A549 treated with dexamethasone at 1 μM for 4 hours (cell line): Measurements from ENCODE around the gene DUSP7. TPM values are rescaled to one million over a fixed set of nuclear protein-coding genes. Genes with fewer than 3 reads are reported as not detected.

Experiments
- total RNA-seq: library from RNA; stranded (reverse); fragments of 200-300 nt; extraction: Qiagen RNA extraction; gene quantifications from 5 replicates; pipeline ENCODE4 v1.2.3, GENCODE V29; 2022

DUSP7 gene, protein sequence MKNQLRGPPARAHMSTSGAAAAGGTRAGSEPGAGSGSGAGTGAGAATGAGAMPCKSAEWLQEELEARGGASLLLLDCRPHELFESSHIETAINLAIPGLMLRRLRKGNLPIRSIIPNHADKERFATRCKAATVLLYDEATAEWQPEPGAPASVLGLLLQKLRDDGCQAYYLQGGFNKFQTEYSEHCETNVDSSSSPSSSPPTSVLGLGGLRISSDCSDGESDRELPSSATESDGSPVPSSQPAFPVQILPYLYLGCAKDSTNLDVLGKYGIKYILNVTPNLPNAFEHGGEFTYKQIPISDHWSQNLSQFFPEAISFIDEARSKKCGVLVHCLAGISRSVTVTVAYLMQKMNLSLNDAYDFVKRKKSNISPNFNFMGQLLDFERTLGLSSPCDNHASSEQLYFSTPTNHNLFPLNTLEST
- total RNA-seq, result 18.8 to 25.6 TPM (median 23.9 TPM) in 5 replicates

DNA sequence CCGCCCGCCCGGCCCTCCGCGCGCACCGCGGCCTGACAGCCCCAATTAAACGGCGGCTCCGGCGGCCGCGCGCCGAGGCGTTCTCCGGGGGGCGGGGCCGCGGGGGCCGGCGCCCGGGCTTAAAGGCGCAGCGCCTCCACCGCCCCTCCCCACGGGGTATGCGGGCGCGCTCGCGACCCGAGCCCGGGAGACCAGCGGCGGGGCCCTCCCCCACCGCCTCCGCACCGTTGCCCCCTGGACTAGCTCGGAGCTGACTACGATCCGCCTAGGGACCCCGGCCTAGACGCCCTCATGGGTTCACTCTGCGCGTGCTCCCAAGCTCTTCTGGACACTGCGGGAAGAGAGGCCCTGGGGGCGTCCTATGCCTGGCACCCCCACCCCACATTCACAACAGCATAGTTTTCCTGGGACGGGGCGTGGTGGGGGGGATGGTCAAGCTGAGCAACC is at the start of gene DUSP7:
TSS of gene DUSP7 (minus strand) at position 51 of the 447 bp plus-strand sequence. CDS start 205 bp downstream, outside the sequence.

Other genes starting within 250 kb of the DUSP7 start
- gene IQCF2, start 195.0 kb downstream of the DUSP7 start, total RNA-seq, result not detected in 5 replicates
- not detected in 5 replicates for gene IQCF5, start 181.0 kb downstream of the DUSP7 start, total RNA-seq
- not detected in 5 replicates for gene IQCF1, start 153.2 kb downstream of the DUSP7 start, total RNA-seq
- gene RRP9, start 114.7 kb downstream of the DUSP7 start, total RNA-seq, result 34.5 to 44.7 TPM (median 41.2 TPM) in 5 replicates
- 7.5 to 10.6 TPM (median 8.7 TPM) in 5 replicates for gene PARP3, start 114.2 kb downstream of the DUSP7 start, total RNA-seq
- not detected in 5 replicates for gene GPR62, start 101.2 kb downstream of the DUSP7 start, total RNA-seq
- 9.7 to 15.1 TPM (median 13.9 TPM) in 5 replicates for gene PCBP4, start 89.1 kb downstream of the DUSP7 start, total RNA-seq
- gene ABHD14B, start 82.5 kb downstream of the DUSP7 start, total RNA-seq, result 25.6 to 34.9 TPM (median 32.2 TPM) in 5 replicates
- 11.5 to 14.3 TPM (median 12.9 TPM) in 5 replicates for gene ABHD14A, start 81.5 kb downstream of the DUSP7 start, total RNA-seq
- gene ACY1, start 73.0 kb downstream of the DUSP7 start, total RNA-seq, result 21.5 to 29.0 TPM (median 24.9 TPM) in 5 replicates
- gene RPL29, start 60.7 kb downstream of the DUSP7 start, total RNA-seq, result 1,091 to 1,605 TPM (median 1,141 TPM) in 5 replicates
- gene POC1A, start 97.9 kb upstream of the DUSP7 start, total RNA-seq, result 15.8 to 19.0 TPM (median 18.2 TPM) in 5 replicates
- 42.1 to 49.2 TPM (median 46.6 TPM) in 5 replicates for gene ALAS1, start 141.6 kb upstream of the DUSP7 start, total RNA-seq
- 0.02 to 0.12 TPM (median 0.07 TPM) in 3 of 5 replicates, not detected in the others for gene TLR9, start 169.1 kb upstream of the DUSP7 start, total RNA-seq
- 54.3 to 69.4 TPM (median 62.0 TPM) in 5 replicates for gene TWF2, start 182.6 kb upstream of the DUSP7 start, total RNA-seq
- 3.5 to 5.3 TPM (median 4.6 TPM) in 5 replicates for gene PPM1M, start 189.2 kb upstream of the DUSP7 start, total RNA-seq
- 46.6 to 56.9 TPM (median 53.0 TPM) in 5 replicates for gene WDR82, start 222.1 kb upstream of the DUSP7 start, total RNA-seq
- gene GLYCTK, start 231.3 kb upstream of the DUSP7 start, total RNA-seq, result 2.8 to 3.7 TPM (median 3.4 TPM) in 5 replicates